GM12872 (cell line): ENCODE measurements around the gene C1orf87.

Experiments
- TF ChIP-seq, protein P1 (sequence below): IDR thresholded peaks from 3 replicates; pipeline ENCODE4 v1.5.1; 2011; ENCODE audit warnings: low read depth, mild to moderate bottlenecking, low read length, moderate library complexity; ENCODE audit not compliant: insufficient read depth

C1orf87 gene

GRCh38 chr1:59967780-59968179, 105.8 kb downstream of the C1orf87 start:
- TF ChIP-seq, protein P1, sequence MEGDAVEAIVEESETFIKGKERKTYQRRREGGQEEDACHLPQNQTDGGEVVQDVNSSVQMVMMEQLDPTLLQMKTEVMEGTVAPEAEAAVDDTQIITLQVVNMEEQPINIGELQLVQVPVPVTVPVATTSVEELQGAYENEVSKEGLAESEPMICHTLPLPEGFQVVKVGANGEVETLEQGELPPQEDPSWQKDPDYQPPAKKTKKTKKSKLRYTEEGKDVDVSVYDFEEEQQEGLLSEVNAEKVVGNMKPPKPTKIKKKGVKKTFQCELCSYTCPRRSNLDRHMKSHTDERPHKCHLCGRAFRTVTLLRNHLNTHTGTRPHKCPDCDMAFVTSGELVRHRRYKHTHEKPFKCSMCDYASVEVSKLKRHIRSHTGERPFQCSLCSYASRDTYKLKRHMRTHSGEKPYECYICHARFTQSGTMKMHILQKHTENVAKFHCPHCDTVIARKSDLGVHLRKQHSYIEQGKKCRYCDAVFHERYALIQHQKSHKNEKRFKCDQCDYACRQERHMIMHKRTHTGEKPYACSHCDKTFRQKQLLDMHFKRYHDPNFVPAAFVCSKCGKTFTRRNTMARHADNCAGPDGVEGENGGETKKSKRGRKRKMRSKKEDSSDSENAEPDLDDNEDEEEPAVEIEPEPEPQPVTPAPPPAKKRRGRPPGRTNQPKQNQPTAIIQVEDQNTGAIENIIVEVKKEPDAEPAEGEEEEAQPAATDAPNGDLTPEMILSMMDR: no peak

GRCh38 chr1:59967141-59967697, 106.4 kb downstream of the C1orf87 start:
- TF ChIP-seq, protein P1: no peak

DNA sequence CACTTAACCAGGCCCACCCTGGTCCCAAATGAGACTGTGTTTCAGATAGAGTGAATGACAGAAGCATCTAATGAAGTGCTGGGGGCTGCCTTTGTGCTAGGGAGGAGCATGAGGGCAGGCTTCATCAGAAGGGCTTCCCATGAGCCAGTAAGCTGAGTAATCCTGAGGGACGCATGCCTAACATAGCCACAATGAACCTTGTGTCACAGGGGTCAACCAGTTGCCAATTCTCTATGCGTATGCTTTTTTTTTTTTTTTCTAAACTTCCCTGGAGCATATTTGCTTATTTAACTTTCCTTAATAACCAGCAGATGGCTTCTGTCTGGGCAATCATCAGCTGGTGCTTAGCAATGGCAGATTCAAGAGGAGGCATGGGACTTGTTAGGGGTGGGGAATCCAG, 121.5 kb downstream of the C1orf87 start:
- TF ChIP-seq, protein P1: no peak

DNA sequence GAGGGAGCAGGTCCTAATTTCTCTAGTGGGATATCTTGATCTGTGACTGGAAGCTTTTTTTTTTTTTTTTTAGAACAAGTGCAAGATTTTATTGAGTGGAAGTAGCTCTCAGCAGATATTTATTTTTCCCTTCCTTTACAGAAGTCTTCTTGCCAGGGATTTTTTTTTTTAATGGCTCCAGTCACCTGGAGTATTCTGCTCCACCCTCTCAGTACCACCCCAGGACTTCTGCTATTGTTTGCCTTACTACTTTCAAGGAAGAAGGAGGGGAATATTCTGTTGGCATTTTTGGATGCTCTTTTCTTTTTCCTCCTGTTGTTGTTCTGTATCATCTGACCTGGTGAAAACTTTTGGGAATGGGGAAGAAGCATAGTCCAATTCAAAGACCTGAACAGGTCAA, 123.9 kb downstream of the C1orf87 start:
- TF ChIP-seq, protein P1: no peak

DNA sequence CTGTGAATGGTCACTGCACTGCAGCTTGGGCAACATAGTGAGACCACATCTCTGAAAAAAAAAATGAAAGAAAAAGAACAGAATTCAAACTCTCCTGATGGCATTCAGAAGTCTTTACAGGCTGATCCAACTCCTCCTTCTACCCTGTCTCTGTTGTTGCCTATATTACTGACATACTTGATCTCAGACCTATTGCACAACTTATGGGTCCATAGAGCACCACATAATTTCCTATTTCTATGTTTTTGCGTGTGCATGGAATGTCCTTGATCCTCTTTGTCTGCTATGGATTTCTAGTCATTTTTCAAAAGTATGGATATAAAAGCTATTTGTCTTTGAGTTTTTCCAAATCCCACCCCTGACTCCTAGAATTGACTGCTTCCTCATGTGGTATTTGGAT, 124.6 kb downstream of the C1orf87 start:
- TF ChIP-seq, protein P1: no peak

GRCh38 chr1:59947047-59947938, 126.3 kb downstream of the C1orf87 start:
- TF ChIP-seq, protein P1: peak; percentile 96

DNA sequence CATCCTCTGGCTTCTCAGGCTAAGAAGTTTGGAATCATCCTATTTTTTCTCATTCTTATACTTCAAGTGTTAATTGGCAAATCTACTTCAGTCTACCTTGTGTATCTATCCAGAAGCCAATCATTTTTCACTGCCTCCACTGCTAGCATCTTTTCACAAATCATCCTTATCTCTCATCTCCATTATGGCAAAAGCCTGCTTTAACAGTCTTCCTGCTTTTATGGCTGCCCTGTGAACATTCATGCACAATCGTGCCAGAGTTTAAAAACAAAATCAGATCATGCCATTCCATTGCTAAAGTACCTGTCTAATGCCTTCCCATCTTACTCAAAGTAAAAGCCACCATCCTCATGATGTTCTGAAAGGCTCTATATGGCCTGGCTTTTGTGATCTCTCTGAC, 127.8 kb downstream of the C1orf87 start:
- TF ChIP-seq, protein P1: no peak
